Measurements from ENCODE around the gene PLCG2.
"Not testable (repeated sequence)": the region's sequence is repeated elsewhere in the genome, so short reads cannot be mapped to it uniquely, and the experiment has no call there.

Gene PLCG2

GRCh38 chr16:81778861-81779535 is at the start of gene PLCG2:
Gene PLCG2 (plus strand): TSS chr16:81779291. CDS start chr16:81785990, 6,699 bp downstream.
- DNase-seq = peak; percentile 87

DNA sequence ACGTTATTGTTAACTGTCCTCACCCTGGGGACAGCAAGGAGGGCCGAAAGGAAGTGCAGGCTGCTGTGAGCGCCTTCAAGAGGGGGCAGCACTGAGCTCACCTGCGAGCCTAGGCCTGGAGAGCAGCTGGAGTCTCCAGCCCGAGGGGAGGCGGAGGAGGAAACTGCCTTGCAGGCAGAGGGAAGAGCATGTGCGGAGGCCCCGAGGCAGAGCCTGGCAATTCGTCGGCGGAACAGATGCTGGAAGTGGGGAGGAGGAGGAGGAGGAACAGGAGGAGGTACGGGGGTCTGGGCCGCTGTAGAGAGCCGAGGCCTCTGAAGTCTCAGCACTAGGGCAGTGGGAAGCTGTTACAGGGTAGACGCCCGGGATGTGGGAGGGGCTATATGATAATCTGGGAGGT is 49.6 kb upstream of the PLCG2 start:
- peak; percentile 26 for DNase-seq

DNA sequence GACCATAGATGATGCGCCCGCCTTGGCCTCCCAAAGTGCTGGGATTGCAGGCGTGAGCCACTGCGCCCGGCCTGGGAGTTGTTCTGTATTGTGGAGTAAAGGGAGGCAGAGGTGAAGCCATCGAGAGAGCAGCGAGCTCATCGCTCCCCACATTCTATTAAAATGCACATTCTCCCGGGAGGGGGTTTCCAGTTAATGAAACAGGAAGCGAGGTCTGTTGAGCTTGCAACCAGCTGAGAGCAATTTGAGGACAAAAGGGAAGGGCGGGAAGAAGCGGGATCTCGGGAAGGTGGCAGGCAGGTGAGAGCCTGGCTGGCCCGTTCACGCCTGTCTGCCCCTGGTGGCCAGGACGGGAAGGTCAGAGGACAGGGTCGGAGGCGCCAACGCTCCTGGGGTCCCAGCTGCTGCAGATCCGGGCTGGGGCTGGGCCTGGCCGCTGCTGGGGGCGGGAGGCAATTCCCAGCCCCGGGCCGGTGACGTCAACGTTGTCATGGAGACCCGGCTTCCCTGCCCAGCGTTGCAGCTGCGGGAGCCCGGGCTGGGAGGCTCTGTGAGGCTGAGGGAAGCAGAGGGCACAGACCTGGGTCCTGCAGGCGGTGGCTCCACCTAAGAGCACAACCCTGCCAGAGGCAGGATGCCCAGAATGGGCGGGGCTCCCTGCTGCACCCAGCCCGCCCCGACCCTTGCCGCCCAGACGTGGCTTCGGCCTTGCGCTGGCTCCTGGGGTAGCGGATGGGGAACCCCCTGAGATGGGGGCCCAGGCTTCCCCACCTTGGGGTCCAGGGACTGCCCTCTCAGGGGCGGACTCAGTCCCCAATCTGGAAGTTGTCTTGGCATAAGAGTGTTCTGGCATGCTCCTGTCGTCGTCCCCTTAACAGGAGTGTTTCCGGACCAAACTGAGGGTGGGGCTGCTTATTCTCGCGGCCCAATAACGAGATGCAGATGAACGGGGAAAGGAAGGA is 48.7 kb upstream of the PLCG2 start:
- DNase-seq = peak; percentile 97

- DNase-seq = no peak
Measured at GRCh38 chr16:81731649-81732048, 47.4 kb upstream of the PLCG2 start.

DNA sequence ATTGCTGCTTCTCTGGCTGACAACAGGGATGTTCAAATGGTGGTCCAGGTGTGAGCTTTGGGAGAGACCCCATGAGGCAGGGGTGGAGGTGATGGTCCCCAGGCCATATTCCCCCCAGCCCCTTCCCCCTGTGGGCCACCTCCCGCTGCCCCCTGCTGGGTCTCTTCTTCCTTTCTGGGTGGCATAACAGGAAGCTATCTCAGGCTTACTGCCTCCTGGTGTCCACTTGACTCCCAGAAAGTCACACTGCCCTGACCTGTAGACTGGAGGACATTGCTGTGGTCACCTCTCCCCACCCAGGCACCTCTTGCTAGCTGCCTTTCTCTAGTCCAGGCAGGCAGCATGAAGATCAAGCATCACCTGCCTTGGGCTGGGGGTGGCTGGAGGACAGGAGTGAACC is 46.4 kb upstream of the PLCG2 start:
- no peak for DNase-seq

- DNase-seq = no peak
Measured at GRCh38 chr16:81733295-81733694, 45.8 kb upstream of the PLCG2 start.

- no peak for DNase-seq
Measured at GRCh38 chr16:81734632-81735434, 44.3 kb upstream of the PLCG2 start.

GRCh38 chr16:81737885-81738536 is 41.1 kb upstream of the PLCG2 start:
- peak; percentile 88 for DNase-seq

- DNase-seq = no peak
Measured at GRCh38 chr16:81738783-81739496, 40.2 kb upstream of the PLCG2 start.

DNA sequence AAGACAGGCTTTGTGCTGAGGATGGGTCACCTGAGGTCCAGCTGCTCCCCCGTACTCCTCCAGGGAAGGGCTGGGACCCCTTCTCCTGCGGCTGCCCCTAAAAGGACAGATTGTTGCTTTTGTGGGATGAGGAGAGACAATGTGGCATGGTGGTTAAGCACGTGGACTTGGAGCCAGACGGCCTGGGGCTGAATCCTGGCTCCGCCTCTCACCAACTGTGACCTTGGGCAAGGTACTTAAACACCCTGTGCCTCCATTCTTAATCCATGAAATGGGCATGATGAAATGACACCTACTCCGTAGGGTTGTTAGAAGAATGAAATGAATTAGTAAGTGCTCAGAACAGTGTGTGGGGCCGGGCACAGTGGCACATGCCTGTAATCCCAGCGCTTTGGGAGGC is 39.6 kb upstream of the PLCG2 start:
- DNase-seq = no peak

GRCh38 chr16:81740169-81740568 is 38.9 kb upstream of the PLCG2 start:
- DNase-seq = peak; percentile 13

GRCh38 chr16:81741430-81741770 is 37.7 kb upstream of the PLCG2 start:
- not testable (repeated sequence) for DNase-seq

GRCh38 chr16:81744385-81744784 is 34.7 kb upstream of the PLCG2 start:
- no peak for DNase-seq

DNA sequence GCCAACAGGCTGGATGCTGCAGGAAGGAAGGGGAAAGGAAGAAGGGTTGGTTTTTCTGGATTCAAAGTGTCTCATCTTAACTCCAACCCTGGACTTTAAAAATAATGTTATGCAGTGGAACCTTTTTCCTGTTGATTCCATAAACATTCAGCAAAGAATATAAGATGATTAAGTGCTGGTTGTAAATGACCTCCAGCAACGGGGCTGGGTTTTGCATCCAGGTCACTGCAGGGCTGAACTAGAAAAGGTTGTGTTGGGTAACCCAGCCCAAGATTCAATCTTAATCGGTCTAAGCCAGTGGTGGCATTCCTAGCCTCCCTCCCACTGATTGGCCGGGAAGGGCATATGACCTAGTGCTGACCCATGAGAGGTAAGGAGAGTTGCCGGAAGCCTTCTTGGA is 34.2 kb upstream of the PLCG2 start:
- DNase-seq = no peak

DNA sequence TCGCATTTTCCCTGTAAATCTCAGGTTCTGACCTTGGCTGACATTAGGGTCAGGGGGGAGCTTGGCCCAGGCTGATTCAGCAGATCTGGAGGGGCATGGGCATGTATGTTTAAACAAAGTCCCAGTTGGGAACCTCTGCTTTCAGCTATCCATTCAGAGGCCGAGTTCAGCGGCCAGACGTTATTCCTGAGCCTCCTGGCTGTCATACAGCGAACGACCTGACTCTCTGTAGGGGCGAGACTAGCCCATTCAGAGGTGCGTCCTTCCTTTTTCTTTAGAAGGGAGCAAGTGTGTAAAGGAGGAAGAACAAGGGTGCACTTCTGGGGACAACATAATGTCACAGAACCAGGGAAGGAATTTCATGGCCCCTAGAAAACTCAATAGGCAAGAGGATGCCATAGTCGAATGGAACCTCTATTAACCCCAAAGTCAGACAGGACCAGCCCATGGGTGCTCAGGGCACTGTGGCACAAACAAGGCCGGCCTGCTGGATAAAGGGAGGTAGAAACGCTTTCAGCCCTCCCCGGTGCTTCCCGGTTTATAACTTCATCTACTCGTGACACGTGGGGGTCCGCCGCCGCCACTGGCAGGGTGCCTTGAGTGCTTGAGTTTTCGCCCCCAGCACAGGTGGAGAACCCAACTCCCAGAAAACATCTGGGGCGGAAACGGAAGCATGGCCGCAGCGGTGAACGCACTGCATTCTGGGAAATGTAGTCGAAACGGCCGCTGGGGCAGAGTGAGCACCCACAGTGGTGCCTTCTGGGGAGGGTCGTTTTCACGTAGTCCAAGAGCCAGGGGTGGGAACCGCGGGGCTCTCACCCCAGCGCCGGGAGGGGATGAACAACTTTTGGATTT is 33.2 kb upstream of the PLCG2 start:
- peak; percentile 77 for DNase-seq

DNA sequence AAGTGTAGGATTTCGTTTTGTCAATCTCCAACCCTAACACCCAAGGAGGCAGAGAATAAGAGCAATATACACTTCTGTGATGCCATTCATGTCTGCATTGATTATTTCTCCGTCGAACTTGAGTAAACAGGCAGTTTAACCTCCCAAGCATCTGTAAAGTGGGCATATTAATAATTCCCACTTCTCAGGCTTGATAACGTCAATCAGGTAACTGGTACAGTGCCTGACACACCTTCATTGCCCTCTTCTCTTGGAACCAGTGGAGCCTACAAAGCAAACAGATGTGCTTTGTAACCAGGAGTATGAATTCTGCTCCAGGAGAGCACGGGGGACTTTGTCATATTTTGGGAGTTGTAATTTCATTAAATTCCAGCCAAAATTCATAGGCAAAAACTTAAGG is 32.5 kb upstream of the PLCG2 start:
- no peak for DNase-seq

- DNase-seq = no peak
Measured at GRCh38 chr16:81748476-81749198, 30.5 kb upstream of the PLCG2 start.

DNA sequence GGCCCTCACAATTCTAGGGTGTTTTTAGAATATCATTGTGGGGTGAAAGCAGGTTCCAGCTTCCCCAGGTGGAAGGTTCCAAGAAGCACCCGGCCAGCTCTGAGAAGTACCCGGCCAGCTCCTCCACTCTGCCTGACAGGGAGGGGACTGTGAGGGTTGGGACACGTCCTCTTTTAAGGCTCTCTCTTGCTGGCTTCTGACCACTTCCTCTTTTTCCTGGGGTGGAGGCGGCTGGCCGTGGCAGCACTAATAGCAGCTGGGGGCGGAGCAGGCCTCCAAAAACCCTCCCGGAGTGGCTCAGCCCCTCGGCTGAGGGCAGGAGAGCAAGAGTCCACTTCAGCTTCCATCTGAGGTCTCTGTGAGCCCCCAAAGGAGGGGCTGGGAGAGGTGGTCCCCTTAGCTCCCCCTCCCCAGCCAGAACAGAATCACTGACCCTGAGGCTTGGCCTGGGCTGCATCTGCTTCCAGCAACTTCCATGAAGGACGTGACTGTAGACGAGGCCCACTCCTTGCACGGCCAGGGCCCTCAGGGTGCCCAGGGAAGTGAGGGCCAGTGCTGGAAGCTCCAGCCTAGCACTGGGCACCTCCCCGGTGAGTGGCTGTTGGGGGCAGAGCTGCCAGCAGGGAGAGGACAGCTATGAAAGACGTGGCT is 26.7 kb upstream of the PLCG2 start:
- no peak for DNase-seq

DNA sequence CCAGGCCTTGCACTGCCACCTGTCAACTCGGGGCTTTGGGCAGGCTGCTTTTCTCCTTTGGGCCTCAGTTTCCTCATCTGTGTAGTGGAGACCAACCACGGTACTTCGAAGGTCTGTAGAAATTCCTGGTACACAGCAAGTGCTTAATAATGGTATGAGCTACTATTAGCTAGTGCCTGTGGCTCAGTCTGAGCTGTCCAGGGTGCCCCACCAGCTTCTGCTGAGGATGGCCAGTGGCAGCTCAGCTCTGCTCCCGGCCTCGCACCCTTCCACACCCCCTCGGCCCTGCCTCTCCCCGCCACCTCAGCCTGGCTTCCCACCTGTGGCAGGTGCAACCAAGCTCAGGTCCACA is 26.2 kb upstream of the PLCG2 start:
- DNase-seq = no peak

- DNase-seq = no peak
Measured at GRCh38 chr16:81754858-81755257, 24.2 kb upstream of the PLCG2 start.
